ENCODE measurements around the gene GAB3.

GAB3 gene
- long read RNA-seq, full-length matches to known transcripts: 22 of 34 reads
- long read RNA-seq, partial matches to known transcripts: 4 of 34 reads
- long read RNA-seq, other reads (novel, unspliced or antisense): 8 of 34 reads

GRCh38 chrX:154750301-154751202 is at the start of gene GAB3:
Gene GAB3, minus strand, starts transcription at chrX:154751077. Its CDS starts 52 bp downstream, at chrX:154751025.
- peak within 1 kb of the TSS; percentile 60 for H3K4me3 ChIP-seq (replicated peaks; ENCODE audit: insufficient read depth, low read length)
- DNase-seq (ENCODE audit: low read depth in 1 of 2, low spot score in 1 of 2): no peak
- H3K27me3 ChIP-seq (ENCODE audit: insufficient read depth, poor library complexity, severe bottlenecking): no peaks in the 10 kb centered on the region
- TF ChIP-seq SPI1 (IDR thresholded peaks at IDR 0.05; ENCODE audit: borderline replicate concordance, low read depth): 0 out of 2 replicates have a peak, but pooled peaks have one; percentile 22
- no peak for TF ChIP-seq REST (IDR thresholded peaks at IDR 0.05; ENCODE audit: insufficient replicate concordance, low read depth)
- TF ChIP-seq CTCF (IDR thresholded peaks at IDR 0.05; ENCODE audit: insufficient read depth, low read length): no peak
- no peak for TF ChIP-seq POLR2AphosphoS5 (IDR thresholded peaks at IDR 0.05; ENCODE audit: low read depth)
- no peak for TF ChIP-seq GABPA (IDR thresholded peaks at IDR 0.05; ENCODE audit: low read depth)
- peak within 1 kb of the TSS; percentile 86 for H3K27ac ChIP-seq (replicated peaks)

- no peaks in the 10 kb centered on the region for H3K27me3 ChIP-seq (ENCODE audit: insufficient read depth, poor library complexity, severe bottlenecking)
- TF ChIP-seq SPI1 (IDR thresholded peaks at IDR 0.05; ENCODE audit: borderline replicate concordance, low read depth) (no peak), GABPA (IDR thresholded peaks at IDR 0.05; ENCODE audit: low read depth) (no peak), POLR2AphosphoS5 (IDR thresholded peaks at IDR 0.05; ENCODE audit: low read depth) (no peak), CTCF (IDR thresholded peaks at IDR 0.05; ENCODE audit: insufficient read depth, low read length) (no peak), REST (IDR thresholded peaks at IDR 0.05; ENCODE audit: insufficient replicate concordance, low read depth) (no peak)
- no peak overlapping the region for H3K4me3 ChIP-seq (replicated peaks; ENCODE audit: insufficient read depth, low read length)
- H3K27ac ChIP-seq (replicated peaks): peak overlapping the region; percentile 82
- DNase-seq (ENCODE audit: low read depth in 1 of 2, low spot score in 1 of 2): no peak
Measured at GRCh38 chrX:154799556-154800348, 48.9 kb upstream of the GAB3 start.

- Histone ChIP-seq H3K27me3 (ENCODE audit: insufficient read depth, poor library complexity, severe bottlenecking) (no peaks in the 10 kb centered on the region), H3K4me3 (replicated peaks; ENCODE audit: insufficient read depth, low read length) (no peak overlapping the region), H3K27ac (replicated peaks) (peak overlapping the region; percentile 45)
- TF ChIP-seq GABPA (IDR thresholded peaks at IDR 0.05; ENCODE audit: low read depth): no peak
- TF ChIP-seq POLR2AphosphoS5 (IDR thresholded peaks at IDR 0.05; ENCODE audit: low read depth): no peak
- no peak for TF ChIP-seq CTCF (IDR thresholded peaks at IDR 0.05; ENCODE audit: insufficient read depth, low read length)
- no peak for TF ChIP-seq SPI1 (IDR thresholded peaks at IDR 0.05; ENCODE audit: borderline replicate concordance, low read depth)
- no peak for TF ChIP-seq REST (IDR thresholded peaks at IDR 0.05; ENCODE audit: insufficient replicate concordance, low read depth)
- DNase-seq (ENCODE audit: low read depth in 1 of 2, low spot score in 1 of 2): no peak
Measured at GRCh38 chrX:154797006-154797405, 46.1 kb upstream of the GAB3 start.
